Left forelimb (tissue), 1 donor: Measurements from ENCODE around the gene CD207.
"Not testable (repeated sequence)": the region's sequence is repeated elsewhere in the genome, so short reads cannot be mapped to it uniquely, and the experiment has no call there.

ENCODE experiments used
- DNase-seq: peaks from one replicate; pipeline ENCODE4 v3.0.0-alpha.2; 2018; ENCODE audit warnings: low spot score

The CD207 gene

GRCh38 chr2:70835643-70836042 is at the start of gene CD207:
Gene CD207, minus strand, starts transcription at chr2:70835816. Its CDS starts 40 bp downstream, at chr2:70835776.
- DNase-seq: no peak

DNA sequence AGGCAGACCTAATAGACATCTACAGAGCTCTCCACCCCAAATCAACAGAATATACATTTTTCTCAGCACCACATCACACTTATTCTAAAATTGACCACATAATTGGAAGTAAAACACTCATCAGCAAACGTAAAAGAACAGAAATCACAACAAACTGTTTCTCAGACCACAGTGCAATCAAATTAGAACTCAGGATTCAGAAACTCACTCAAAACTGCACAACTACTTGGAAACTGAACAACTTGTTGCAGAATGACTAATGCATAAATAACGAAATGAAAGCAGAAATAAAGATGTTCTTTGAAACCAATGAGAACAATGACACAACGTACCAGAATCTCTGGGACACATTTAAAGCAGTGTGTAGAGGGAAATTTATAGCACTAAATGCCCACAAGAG is 42.9 kb upstream of the CD207 start:
- not testable (repeated sequence) for DNase-seq

GRCh38 chr2:70876138-70876537 is 40.5 kb upstream of the CD207 start:
- not testable (repeated sequence) for DNase-seq

DNA sequence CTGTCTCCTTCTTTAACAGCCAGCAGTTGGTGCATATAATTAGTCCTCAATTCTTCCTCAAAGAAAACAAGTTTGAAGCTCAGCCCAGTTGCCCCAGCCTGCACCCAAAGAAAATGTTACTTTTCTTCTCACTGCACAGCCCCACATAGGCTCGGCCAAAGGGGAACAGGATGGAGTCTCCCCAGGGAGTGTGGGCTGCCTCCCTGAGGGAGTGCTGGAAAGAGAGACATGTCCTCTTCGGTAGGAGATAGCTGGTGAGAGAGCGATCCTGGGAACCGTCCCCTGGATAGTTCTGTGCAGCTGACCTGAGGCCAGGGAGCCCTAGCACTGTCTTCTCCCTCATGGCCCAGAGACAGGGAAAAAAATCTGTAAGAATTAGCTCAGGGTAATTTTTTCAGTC is 37.9 kb upstream of the CD207 start:
- no peak for DNase-seq

- DNase-seq: peak; percentile 85
These were observed 36.0 kb upstream of the CD207 start for GRCh38 chr2:70871398-70872211.

- DNase-seq: no peak
These were observed 35.2 kb upstream of the CD207 start for GRCh38 chr2:70870790-70871189.

DNA sequence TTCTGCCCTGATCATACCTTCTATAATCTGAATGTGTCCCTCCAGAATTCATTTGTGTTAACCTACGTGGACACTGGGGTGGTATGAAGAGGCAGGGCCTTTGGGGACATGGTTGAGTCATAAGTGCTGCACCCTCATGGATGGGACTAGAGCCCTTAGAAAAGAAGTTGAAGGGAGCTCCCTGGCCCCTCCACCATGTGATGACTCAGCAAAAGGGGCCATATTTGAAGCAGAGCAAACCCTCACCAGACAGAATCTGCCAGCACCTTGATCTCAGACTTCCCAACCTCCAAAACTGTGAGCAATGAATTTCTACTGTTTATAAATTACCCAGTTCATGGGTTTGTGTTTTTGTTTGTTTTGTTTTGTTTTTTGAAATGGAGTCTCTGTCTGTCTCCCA is 33.4 kb upstream of the CD207 start:
- DNase-seq: no peak

DNA sequence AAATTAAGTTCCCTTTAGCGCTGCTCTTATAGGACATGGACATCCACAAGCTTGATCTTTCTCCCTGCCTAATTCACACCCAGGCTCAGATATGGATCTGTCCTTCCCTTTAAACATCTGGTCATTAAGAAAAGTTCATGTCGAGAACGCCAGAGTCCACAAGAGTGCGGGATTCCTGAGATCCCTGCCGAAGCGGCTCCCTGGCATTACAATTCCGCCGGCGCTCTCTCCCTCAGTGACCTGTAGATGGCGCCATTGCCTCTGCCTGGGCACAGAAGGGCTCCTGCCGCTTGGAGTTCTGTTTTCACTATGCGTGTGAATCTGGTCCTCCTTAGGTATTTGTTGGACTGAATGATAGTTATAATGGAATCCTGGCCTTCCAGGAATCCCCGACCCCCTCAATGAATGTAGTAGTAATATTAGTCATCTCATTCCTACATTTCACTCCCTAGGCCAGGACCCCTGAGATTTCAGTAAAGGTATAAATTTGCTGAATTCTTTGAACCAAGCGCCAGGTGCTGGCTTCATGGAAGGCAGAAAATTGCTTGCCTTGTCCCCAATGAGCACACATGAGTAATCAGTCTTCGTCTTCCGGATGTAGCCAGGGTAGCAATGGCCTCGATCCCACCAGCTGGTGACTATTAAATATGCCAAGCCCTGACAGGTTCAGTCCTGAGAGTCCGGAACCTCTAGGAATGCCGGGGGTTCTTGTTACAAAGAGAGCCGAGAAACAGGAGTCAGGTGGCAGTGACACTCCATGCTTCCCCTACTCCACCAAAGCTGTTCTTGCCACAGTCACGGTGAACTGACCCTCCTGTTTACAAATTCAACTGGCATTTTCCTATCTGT is 26.4 kb upstream of the CD207 start:
- peak; percentile 84 for DNase-seq

GRCh38 chr2:70855667-70856066 is 20.1 kb upstream of the CD207 start:
- DNase-seq: no peak

DNA sequence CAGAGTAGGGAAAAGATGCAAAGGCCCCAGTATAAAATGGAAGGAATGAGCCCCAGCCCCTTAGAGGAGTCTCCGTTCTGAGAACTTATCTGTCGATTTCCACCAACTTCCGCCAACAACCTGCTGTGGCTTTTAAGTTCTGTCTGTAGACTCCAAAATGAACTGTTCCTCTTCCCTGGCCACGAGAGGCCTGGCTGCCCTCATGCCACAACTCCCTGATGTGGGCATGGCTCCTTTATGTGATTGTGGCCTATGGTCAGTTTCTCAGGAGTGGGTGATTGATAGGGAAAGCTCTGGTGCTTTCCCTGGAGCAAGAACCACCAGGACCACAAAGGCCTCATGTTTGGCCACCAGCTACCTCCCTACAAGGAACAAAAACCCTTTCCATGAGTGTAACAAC is 18.8 kb upstream of the CD207 start:
- no peak for DNase-seq

DNA sequence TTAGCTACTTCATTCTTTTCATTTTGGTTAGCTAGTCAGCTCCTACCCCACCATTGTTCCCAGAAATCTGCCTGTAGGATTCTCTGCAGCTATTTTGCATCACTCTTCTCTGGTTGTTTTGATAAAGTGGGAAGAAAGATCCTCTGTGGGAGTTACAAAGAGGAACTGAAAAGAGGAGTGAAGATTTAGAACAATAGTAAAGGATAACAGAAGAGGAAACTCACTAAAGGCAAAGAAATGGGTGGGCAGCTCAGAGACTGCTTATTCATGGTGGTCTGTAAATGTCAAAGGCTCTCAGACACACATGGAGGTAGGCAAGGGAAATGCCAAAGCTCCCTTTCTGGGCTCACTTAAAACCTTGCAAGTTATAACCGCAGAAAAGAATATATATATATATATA is 17.2 kb upstream of the CD207 start:
- DNase-seq: no peak

GRCh38 chr2:70851704-70852103 is 16.1 kb upstream of the CD207 start:
- no peak for DNase-seq

DNA sequence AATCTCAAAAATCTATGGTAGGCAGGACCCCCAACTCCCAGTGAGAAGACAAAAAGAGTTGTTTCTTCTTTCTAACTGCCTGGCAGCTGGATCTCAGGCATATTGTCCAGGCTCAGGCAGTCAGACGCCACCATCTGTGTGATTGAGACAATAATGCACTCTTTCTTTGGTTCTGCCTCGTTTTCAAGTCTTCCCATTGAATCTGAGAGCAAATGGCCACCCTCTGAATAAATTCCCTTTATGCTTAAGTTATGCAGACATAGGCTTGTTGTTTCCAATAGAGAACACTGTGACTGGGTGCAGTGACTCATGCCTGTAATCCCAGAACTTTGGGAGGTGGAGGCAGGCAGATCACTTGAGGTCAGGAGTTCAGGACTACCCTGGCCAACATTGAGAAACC is 15.3 kb upstream of the CD207 start:
- no peak for DNase-seq

DNA sequence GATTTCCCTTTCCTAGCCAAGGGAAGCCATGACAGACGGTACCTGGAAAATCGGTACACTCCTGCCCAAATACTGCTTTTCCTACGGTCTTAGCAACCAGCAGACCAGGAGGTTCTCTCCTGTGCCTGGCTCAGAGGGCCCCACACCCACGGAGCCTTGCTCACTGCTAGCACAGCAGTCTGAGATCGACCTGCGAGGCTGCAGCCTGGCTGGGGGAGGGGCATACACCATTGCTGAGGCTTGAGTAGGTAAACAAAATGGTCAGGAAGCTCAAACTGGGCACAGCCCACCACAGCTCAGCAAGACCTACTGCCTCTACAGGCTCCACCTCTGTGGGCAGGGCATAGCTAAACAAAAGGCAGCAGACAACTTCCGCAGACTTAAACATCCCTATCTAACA is 6.8 kb upstream of the CD207 start:
- no peak for DNase-seq

GRCh38 chr2:70837980-70838925 is 2.6 kb upstream of the CD207 start:
- no peak for DNase-seq

DNA sequence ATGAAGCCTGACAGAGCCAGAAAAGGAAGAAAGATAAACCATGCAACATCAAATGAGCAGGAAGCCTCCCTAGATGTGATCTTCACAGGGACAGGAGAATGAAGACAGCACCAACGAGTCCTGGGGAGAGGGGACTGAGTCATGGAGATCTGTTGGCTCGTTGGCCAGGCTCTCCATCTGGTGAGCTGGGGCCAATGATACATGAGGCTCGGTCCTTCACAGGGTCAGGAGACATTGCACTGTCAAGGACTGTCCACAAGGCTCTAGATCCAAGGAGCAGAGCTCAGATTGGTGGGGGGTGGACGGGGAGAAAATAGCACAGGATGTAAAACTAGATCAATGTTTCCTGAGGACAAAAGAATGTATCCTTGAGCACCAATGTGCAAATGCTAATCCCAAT is 735 bp downstream of the CD207 start:
- no peak for DNase-seq

GRCh38 chr2:70834106-70834505 is 1.5 kb downstream of the CD207 start:
- no peak for DNase-seq

GRCh38 chr2:70833246-70833645 is 2.4 kb downstream of the CD207 start:
- no peak for DNase-seq

DNA sequence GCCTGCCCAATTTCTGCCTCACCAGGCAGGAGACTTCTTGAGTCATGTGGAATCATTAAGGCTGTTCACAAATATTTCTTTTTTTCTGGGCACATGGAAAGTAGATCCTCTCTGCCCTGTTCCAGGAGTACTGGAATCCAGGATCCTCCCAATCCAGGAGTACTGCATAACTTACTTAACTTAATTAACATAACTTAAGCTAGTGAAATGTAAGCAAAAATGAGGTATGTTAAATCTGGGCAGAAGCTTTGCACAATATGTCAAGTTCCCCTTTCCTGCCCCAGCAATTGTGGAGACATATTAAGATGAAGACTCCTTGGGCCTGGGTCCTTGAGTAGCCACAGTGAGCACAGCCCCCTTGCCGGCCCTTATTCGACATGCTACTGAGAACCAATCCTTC is 3.2 kb downstream of the CD207 start:
- DNase-seq: no peak

- DNase-seq: no peak
These were observed 3.8 kb downstream of the CD207 start for GRCh38 chr2:70831861-70832260.

GRCh38 chr2:70830366-70830765 is 5.2 kb downstream of the CD207 start:
- no peak for DNase-seq

GRCh38 chr2:70829916-70830315 is 5.7 kb downstream of the CD207 start:
- no peak for DNase-seq
